Ascending aorta (tissue), 2 donors: ENCODE measurements around the gene ABHD17C. TPM values are rescaled to one million over a fixed set of nuclear protein-coding genes. Genes with fewer than 3 reads are reported as not detected.

ENCODE experiments used
- DNase-seq, 2 donors: peaks; one replicate each; pipeline ENCODE4 v3.0.0-alpha.2; 2019; ENCODE audit warnings: low spot score in 2 of 2
- H3K27ac ChIP-seq, 2 donors: fragments of 200-600 bp; sonication (generic); one replicate each; pipeline ENCODE4 v1.5.1; 2016 to 2017; ENCODE audit warnings: mild to moderate bottlenecking in 1 of 2
- H3K27me3 ChIP-seq: fragments of 200-600 bp; sonication (generic); one replicate; pipeline ENCODE4 v1.5.1; 2017
- H3K36me3 ChIP-seq, 2 donors: fragments of 200-600 bp; sonication (generic); one replicate each; pipeline ENCODE4 v1.5.1; 2016
- H3K4me1 ChIP-seq, 2 donors: fragments of 200-600 bp; sonication (generic); one replicate each; pipeline ENCODE4 v1.5.1; 2016 to 2017; ENCODE audit warnings: mild to moderate bottlenecking in 1 of 2
- H3K4me3 ChIP-seq, 2 donors: fragments of 200-600 bp; sonication (generic); one replicate each; pipeline ENCODE4 v1.5.1; 2016 to 2017; ENCODE audit warnings: mild to moderate bottlenecking in 1 of 2
- H3K9me3 ChIP-seq, 2 donors: fragments of 200-600 bp; sonication (generic); one replicate each; pipeline ENCODE4 v1.5.1; 2016
- CTCF ChIP-seq, 3 experiments: fragments of 200-600 bp in 2 of 3; fragments of 450-650 bp in 1 of 3; sonication (generic) in 2 of 3; IDR thresholded peaks; one replicate each; pipeline ENCODE4 v1.5.1; 2016 to 2019; ENCODE audit warnings: antibody characterized with exemption in 3 of 3, mild to moderate bottlenecking in 1 of 3, moderate library complexity in 1 of 3
- intact Hi-C: fragments of 100-400 bp; cut with DNase I; formaldehyde crosslinking; loops from one replicate; pipeline ENCODE4 v1.15.1; 2023
- total RNA-seq: library from RNA; depleted of rRNA; stranded (reverse); fragments of >200 nt; gene quantifications from one replicate; pipeline ENCODE4 v1.1.0, GENCODE V29; 2016

Gene ABHD17C
- total RNA-seq, 1 donor from 2014 or later = 0.96 TPM

- intact Hi-C loops = no loop called here
- Histone ChIP-seq H3K4me1 (no peaks in the 10 kb centered on the region), H3K9me3 (peaks cover 0 to 3% of the 10 kb centered on the region in 2 donors), H3K4me3 (no peak overlapping the region), H3K36me3 (no peaks in the 10 kb centered on the region), H3K27ac (no peak overlapping the region), H3K27me3 (no peaks in the 10 kb centered on the region)
- TF ChIP-seq CTCF (IDR thresholded peaks at IDR 0.05) = no peak
- DNase-seq = no peak
Observed at GRCh38 chr15:80742081-80742480, 47.0 kb downstream of the ABHD17C start.

GRCh38 chr15:80743189-80743833 is 48.2 kb downstream of the ABHD17C start:
- intact Hi-C loops = no loop called here
- Histone ChIP-seq H3K36me3 (no peaks in the 10 kb centered on the region), H3K27me3 (no peaks in the 10 kb centered on the region), H3K4me1 (no peaks in the 10 kb centered on the region), H3K9me3 (peaks cover 0 to 3% of the 10 kb centered on the region in 2 donors), H3K27ac (no peak overlapping the region), H3K4me3 (no peak overlapping the region)
- no peak for DNase-seq
- no peak for TF ChIP-seq CTCF (IDR thresholded peaks at IDR 0.05)

DNA sequence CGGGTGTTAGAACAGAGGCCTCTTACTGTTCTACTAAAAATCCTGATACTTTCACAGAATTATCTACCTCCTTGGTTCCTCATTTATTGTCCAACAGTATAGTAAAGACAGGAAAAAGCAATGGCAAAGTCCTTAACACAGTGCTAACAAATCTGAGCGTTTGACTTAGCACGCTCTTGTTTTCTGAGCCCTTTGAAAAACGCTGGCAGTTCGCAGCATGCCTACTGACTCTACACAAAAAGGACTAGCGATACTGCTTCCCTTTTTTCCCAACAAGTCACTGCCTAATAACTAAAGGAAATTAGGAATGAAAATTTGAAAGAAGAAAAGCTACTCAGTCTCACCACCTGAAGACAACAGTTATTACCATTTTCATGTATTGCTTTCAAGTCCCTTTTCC is 49.3 kb downstream of the ABHD17C start:
- Histone ChIP-seq H3K9me3 (no peaks in the 10 kb centered on the region), H3K4me3 (no peak overlapping the region), H3K4me1 (no peaks in the 10 kb centered on the region), H3K27me3 (no peaks in the 10 kb centered on the region), H3K27ac (no peak overlapping the region), H3K36me3 (no peaks in the 10 kb centered on the region)
- intact Hi-C loops = no loop called here
- TF ChIP-seq CTCF (IDR thresholded peaks at IDR 0.05) = no peak
- DNase-seq = no peak

- no peak for TF ChIP-seq CTCF (IDR thresholded peaks at IDR 0.05)
- no peak overlapping the region for H3K4me3 ChIP-seq
- H3K27me3 ChIP-seq = no peaks in the 10 kb centered on the region
- intact Hi-C loops = no loop called here
- no peaks in the 10 kb centered on the region for H3K9me3 ChIP-seq
- no peak for DNase-seq
- no peaks in the 10 kb centered on the region for H3K36me3 ChIP-seq
- no peak overlapping the region for H3K27ac ChIP-seq
- no peaks in the 10 kb centered on the region for H3K4me1 ChIP-seq
Observed at GRCh38 chr15:80744826-80745225, 49.7 kb downstream of the ABHD17C start.

DNA sequence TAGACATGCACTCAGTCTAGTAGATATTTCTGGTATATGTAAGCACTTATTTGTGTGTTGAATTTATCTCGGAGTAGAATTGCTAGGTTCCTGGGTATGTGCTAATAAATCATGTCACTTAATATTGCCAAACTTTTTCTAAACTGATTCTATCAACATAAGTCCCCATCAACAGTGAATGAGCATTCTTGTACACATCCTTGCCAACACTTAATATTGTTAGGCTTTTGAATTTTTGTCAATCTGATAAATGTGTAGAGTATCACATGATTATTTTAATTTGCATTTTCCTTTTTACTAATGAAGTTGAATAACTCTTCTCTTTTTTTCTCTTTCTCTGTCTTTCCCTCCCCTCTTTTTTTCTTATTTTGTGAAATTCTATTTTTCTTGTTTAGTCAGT is 50.8 kb downstream of the ABHD17C start:
- Histone ChIP-seq H3K36me3 (peaks cover 0 to 3% of the 10 kb centered on the region in 2 donors), H3K4me3 (no peak overlapping the region), H3K9me3 (no peaks in the 10 kb centered on the region), H3K27me3 (no peaks in the 10 kb centered on the region), H3K27ac (no peak overlapping the region), H3K4me1 (no peaks in the 10 kb centered on the region)
- no peak for TF ChIP-seq CTCF (IDR thresholded peaks at IDR 0.05)
- intact Hi-C loops = no loop called here
- no peak for DNase-seq
